Peyer's patch (tissue), 4 donors: Measurements from ENCODE around the gene TMIE. TPM values are rescaled to one million over a fixed set of nuclear protein-coding genes. Genes with fewer than 3 reads are reported as not detected.

Source experiments
- DNase-seq, 3 donors: peaks; one replicate each; pipeline ENCODE4 v3.0.0-alpha.2; 2017 to 2019
- H3K27ac ChIP-seq, 4 donors: fragments of 200-600 bp; sonication (generic); one replicate each; pipeline ENCODE4 v1.5.1; 2016 to 2019
- H3K27me3 ChIP-seq, 2 donors: fragments of 200-600 bp; sonication (generic); one replicate each; pipeline ENCODE4 v1.5.1; 2019
- H3K36me3 ChIP-seq, 3 donors: fragments of 200-600 bp; sonication (generic); one replicate each; pipeline ENCODE4 v1.5.1; 2016 to 2019
- H3K4me1 ChIP-seq, 4 donors: fragments of 200-600 bp; sonication (generic); one replicate each; pipeline ENCODE4 v1.5.1; 2016 to 2019
- H3K4me3 ChIP-seq, 4 donors: fragments of 200-600 bp; sonication (generic); 1 replicate in 3 of 4; 2 replicates in 1 of 4; pipeline ENCODE4 v1.5.1; 2016 to 2019; ENCODE audit warnings: mild to moderate bottlenecking in 1 of 4
- H3K9me3 ChIP-seq, 4 donors: fragments of 200-600 bp; sonication (generic); one replicate each; pipeline ENCODE4 v1.5.1; 2016 to 2019; ENCODE audit warnings: mild to moderate bottlenecking in 1 of 4
- CTCF ChIP-seq, 6 experiments: fragments of 450-650 bp in 4 of 6; fragments of 200-600 bp in 2 of 6; sonication (generic) in 1 of 6; IDR thresholded peaks; one replicate each; pipeline ENCODE4 v1.5.1; 2017 to 2019; ENCODE audit warnings: antibody characterized with exemption in 6 of 6, mild to moderate bottlenecking in 3 of 6, moderate library complexity in 1 of 6
- POLR2A ChIP-seq, 2 donors: fragments of 450-650 bp; IDR thresholded peaks; one replicate each; pipeline ENCODE4 v1.5.1; 2017; ENCODE audit warnings: antibody characterized with exemption in 2 of 2, mild to moderate bottlenecking in 2 of 2, moderate library complexity in 2 of 2
- total RNA-seq, 4 donors: library from RNA; depleted of rRNA; stranded (reverse); fragments of >200 nt; gene quantifications; one replicate each; pipeline ENCODE4 v1.1.0, GENCODE V29; 2016

Gene TMIE
- total RNA-seq, 4 donors from 2014 or later, result 1.3 TPM; not detected in 3

- no peak overlapping the region for H3K27ac ChIP-seq
- peak in 2 of 3 donors; percentile 25 to 44 for DNase-seq
- H3K36me3 ChIP-seq, result no peaks in the 10 kb centered on the region
- TF ChIP-seq POLR2A (IDR thresholded peaks at IDR 0.05) (no peak), CTCF (IDR thresholded peaks at IDR 0.05) (no peak)
- no peaks in the 10 kb centered on the region for H3K27me3 ChIP-seq
- H3K4me3 ChIP-seq, result no peak overlapping the region
- H3K9me3 ChIP-seq, result no peaks in the 10 kb centered on the region
- H3K4me1 ChIP-seq, result peaks cover 0 to 9% (median 0%) of the 10 kb centered on the region in 4 donors
Observed at GRCh38 chr3:46667657-46668056, 33.5 kb upstream of the TMIE start.

DNA sequence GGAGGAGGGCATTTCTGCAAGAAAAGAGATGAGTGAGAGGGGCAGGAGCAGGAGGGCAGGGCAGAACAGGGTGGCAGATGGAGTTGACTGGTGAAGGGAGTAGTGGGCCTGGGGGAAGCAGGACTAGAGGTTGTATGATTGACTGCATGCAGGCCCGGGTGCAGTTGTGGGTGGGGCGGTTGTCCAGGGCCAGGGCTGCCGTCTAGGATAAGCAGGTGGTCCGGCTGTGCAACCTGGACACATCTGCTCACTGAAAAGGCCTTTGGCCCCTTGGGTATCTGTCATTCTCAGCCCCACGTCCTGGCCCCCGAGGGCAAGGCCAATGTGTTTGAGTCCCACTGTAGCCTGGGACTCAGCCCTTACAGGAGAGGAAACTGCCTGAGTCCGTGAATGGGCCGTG lies 33.1 kb upstream of the TMIE start:
- Histone ChIP-seq H3K27ac (no peak overlapping the region), H3K4me3 (no peak overlapping the region), H3K9me3 (no peaks in the 10 kb centered on the region), H3K4me1 (peaks cover 0 to 7% (median 0%) of the 10 kb centered on the region in 4 donors), H3K36me3 (no peaks in the 10 kb centered on the region), H3K27me3 (no peaks in the 10 kb centered on the region)
- peak in 2 of 3 donors; percentile 26 to 46 for DNase-seq
- no peak for TF ChIP-seq POLR2A (IDR thresholded peaks at IDR 0.05)
- no peak for TF ChIP-seq CTCF (IDR thresholded peaks at IDR 0.05)

DNA sequence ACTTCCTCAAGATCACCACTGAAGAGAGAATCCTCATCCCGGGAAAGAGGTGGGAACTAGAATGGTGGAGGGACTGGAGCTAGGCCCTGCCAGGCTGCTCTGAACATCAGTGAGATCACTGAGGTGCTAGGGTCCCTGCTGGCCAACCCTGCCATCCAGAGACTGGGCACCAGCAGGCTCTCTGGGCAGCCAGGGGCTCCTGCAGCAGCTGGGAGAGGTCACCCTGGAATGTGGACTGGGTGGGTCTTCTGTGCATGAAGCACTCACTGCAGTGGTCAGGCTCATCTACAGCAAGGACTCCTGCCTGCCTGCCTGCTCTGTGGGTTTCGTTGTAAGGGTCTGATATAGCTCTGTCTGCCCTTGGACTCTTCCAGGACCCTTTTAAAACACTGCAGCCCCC lies 32.6 kb upstream of the TMIE start:
- Histone ChIP-seq H3K9me3 (no peaks in the 10 kb centered on the region), H3K4me3 (no peak overlapping the region), H3K36me3 (peaks cover 0 to 2% (median 0%) of the 10 kb centered on the region in 3 donors), H3K27me3 (no peaks in the 10 kb centered on the region), H3K4me1 (peaks cover 0 to 2% (median 0%) of the 10 kb centered on the region in 4 donors), H3K27ac (no peak overlapping the region)
- TF ChIP-seq POLR2A (IDR thresholded peaks at IDR 0.05) (no peak), CTCF (IDR thresholded peaks at IDR 0.05) (no peak)
- peak in 1 of 3 donors; percentile 34 for DNase-seq

DNA sequence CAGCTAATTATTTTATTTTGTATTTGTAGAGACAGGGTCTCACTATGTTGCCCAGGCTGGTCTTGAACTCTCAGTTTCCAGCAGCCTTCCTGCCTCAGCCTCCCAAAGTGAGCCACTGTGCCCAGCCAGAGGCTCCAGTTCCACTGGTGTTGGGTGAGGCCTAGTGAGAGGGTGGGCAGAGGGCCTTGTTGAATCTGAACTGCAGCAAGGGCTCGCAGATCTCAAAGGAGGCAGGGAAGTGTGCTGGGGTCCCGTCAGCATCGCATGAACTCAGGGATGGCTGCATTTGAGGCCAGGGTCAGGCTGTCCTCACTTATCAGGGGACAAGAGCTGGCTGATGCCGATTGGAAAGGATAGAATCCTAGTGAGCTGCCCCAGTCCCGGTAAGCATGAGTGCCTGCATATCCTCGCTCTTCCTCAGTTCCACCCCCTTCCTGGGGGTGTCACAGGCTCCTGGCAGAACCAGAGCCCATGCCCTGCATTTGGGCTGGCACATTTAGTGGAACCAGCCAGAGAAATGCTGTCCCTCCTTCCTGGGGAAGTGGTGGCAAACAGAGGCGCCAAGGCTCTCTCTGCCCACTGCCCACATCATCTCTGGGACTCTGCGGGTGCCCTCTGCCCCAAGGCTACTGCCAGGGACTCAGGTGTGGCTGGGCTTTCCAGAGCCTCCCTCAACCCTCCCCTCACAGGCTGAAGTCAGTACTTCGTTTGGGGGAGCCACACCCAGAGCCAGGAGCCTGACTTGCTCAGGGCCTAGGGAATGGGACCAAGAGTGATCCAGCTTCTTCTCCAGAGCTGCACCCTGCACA lies 31.8 kb upstream of the TMIE start:
- Histone ChIP-seq H3K36me3 (peaks cover 0 to 3% (median 0%) of the 10 kb centered on the region in 3 donors), H3K9me3 (no peaks in the 10 kb centered on the region), H3K27me3 (no peaks in the 10 kb centered on the region), H3K4me1 (no peaks in the 10 kb centered on the region), H3K4me3 (no peak overlapping the region), H3K27ac (no peak overlapping the region)
- DNase-seq, result peak in 1 of 3 donors; percentile 32
- TF ChIP-seq POLR2A (IDR thresholded peaks at IDR 0.05), result no peak
- no peak for TF ChIP-seq CTCF (IDR thresholded peaks at IDR 0.05)

GRCh38 chr3:46670000-46670890 lies 30.9 kb upstream of the TMIE start:
- TF ChIP-seq CTCF (IDR thresholded peaks at IDR 0.05) (no peak), POLR2A (IDR thresholded peaks at IDR 0.05) (no peak)
- peak in 1 of 3 donors; percentile 30 for DNase-seq

More at GRCh38 chr3:46670000-46670890, 30.9 kb upstream of the TMIE start:
- Histone ChIP-seq H3K4me3 (no peak overlapping the region), H3K4me1 (no peaks in the 10 kb centered on the region), H3K27me3 (no peaks in the 10 kb centered on the region), H3K27ac (no peak overlapping the region), H3K9me3 (no peaks in the 10 kb centered on the region), H3K36me3 (peaks cover 0 to 3% (median 0%) of the 10 kb centered on the region in 3 donors)
